T-cell (primary cell): ENCODE data around the gene LATS2. TPM values are rescaled to one million over a fixed set of nuclear protein-coding genes. Genes with fewer than 3 reads are reported as not detected.
"Not testable (repeated sequence)": the region's sequence is repeated elsewhere in the genome, so short reads cannot be mapped to it uniquely, and the experiment has no call there.

ENCODE experiments used
- ATAC-seq, 4 experiments: fragments of 200-7000 bp in 3 of 4; fragments of 150-1000 bp in 1 of 4; cut with Tn5 transposase; replicated peaks in 1 of 4; 1 replicate in 3 of 4; 2 replicates in 1 of 4; pipeline ENCODE4 v1.10.0; 2021; ENCODE audit warnings: moderate library complexity in 3 of 4, mild to moderate bottlenecking in 2 of 4, moderate number of reproducible peaks in 1 of 4
- CTCF ChIA-PET, 2 donors: fragments of 300-600 bp; sonication (Branson Sonifier 250); formaldehyde crosslinking; loops; one replicate each; lab custom pipeline; 2022; ENCODE audit warnings: antibody characterized with exemption in 2 of 2; lab: Charles Lee
- POLR2A ChIA-PET, 2 donors: fragments of 300-600 bp; sonication (Branson Sonifier 250); formaldehyde crosslinking; loops; one replicate each; lab custom pipeline; 2022; ENCODE audit warnings: antibody characterized with exemption in 2 of 2; lab: Charles Lee
- DNase-seq, 35 experiments: peaks; one replicate each; pipeline versions ENCODE4 v3.0.0 to v3.0.0-alpha.2; 2013 to 2023
- H3K27ac ChIP-seq: one replicate; pipeline ENCODE4 v1.5.1; 2013; ENCODE audit warnings: low read length
- H3K27me3 ChIP-seq, 2 experiments: replicated peaks in 1 of 2; 1 replicate in 1 of 2; 2 replicates in 1 of 2; pipeline versions ENCODE4 v1.6.1 to v1.7.0; 2013; ENCODE audit warnings: low read length in 1 of 2, mixed read lengths in 1 of 2; ENCODE audit not compliant: control insufficient read depth in 2 of 2, insufficient read depth in 2 of 2; ENCODE audit errors: extremely low read depth in 1 of 2
- H3K36me3 ChIP-seq, 2 donors: 1 replicate in 1 of 2; 2 replicates in 1 of 2; pipeline versions ENCODE4 v1.6.1 to v1.7.0; 2013; ENCODE audit warnings: low read length in 1 of 2; ENCODE audit not compliant: control insufficient read depth in 2 of 2, insufficient read depth in 1 of 2; ENCODE audit errors: extremely low read depth in 1 of 2
- H3K4me1 ChIP-seq, 2 experiments: 1 replicate in 1 of 2; 2 replicates in 1 of 2; pipeline versions ENCODE4 v1.6.1 to v1.7.0; 2013; ENCODE audit warnings: low read length in 2 of 2, mixed read lengths in 1 of 2; ENCODE audit not compliant: insufficient read depth in 2 of 2, control insufficient read depth in 1 of 2; ENCODE audit errors: extremely low read depth in 1 of 2
- H3K4me3 ChIP-seq, 2 donors: 1 replicate in 1 of 2; 2 replicates in 1 of 2; pipeline versions ENCODE4 v1.5.1 to v1.7.0; 2013; ENCODE audit warnings: mild to moderate bottlenecking in 2 of 2, low read length in 1 of 2, moderate library complexity in 1 of 2; ENCODE audit not compliant: control insufficient read depth in 1 of 2; ENCODE audit errors: extremely low read depth in 1 of 2
- H3K9me3 ChIP-seq: 2 replicates; pipeline ENCODE4 v1.7.0; 2013
- H3K27ac Mint-ChIP-seq, 2 donors: one replicate each; pipeline ENCODE4 v1.8.0; 2020 to 2021; ENCODE audit warnings: mild to moderate bottlenecking in 2 of 2, mixed read lengths in 2 of 2
- H3K27me3 Mint-ChIP-seq, 2 donors: one replicate each; pipeline ENCODE4 v1.8.0; 2021 to 2022; ENCODE audit warnings: mixed read lengths in 2 of 2
- H3K36me3 Mint-ChIP-seq: one replicate; pipeline ENCODE4 v1.8.0; 2021; ENCODE audit warnings: mixed read lengths
- H3K4me1 Mint-ChIP-seq, 3 donors: one replicate each; pipeline ENCODE4 v1.8.0; 2020 to 2022; ENCODE audit warnings: mixed read lengths in 3 of 3, mild to moderate bottlenecking in 1 of 3
- H3K4me3 Mint-ChIP-seq, 3 donors: one replicate each; pipeline ENCODE4 v1.8.0; 2020 to 2022; ENCODE audit warnings: mild to moderate bottlenecking in 3 of 3, mixed read lengths in 3 of 3, moderate library complexity in 3 of 3
- H3K9me3 Mint-ChIP-seq, 3 donors: one replicate each; pipeline ENCODE4 v1.8.0; 2020 to 2022; ENCODE audit warnings: mixed read lengths in 3 of 3
- WGBS: methylation state at CpG from one replicate; pipeline ENCODE4 v1.1.5; 2013; ENCODE audit warnings: missing lambda C conversion rate; ENCODE audit not compliant: insufficient coverage; 5-methylcytosine and 5-hydroxymethylcytosine counted together
- total RNA-seq, 35 experiments: library from RNA in 6 of 35; stranded (reverse) in 6 of 35; fragments of 120-200 nt in 1 of 35; gene quantifications; one replicate each; pipeline versions ENCODE4 v1.2.1 to v1.2.4 and lab custom pipeline; 2013 to 2026

LATS2 gene
- total RNA-seq, 5 donors from 2014 or later (not counting 1 experiment from before 2014, with no cell fraction given), result 0.88 to 4.2 (median 2.7) TPM

GRCh38 chr13:20945952-20946383 is 115.4 kb downstream of the LATS2 start:
- ATAC-seq (peak in 3 of 4 experiments; percentile 20 to 44 (median 37)), DNase-seq (peak in 13 of 35 experiments; percentile 1 to 34 (median 6))
- Mint-ChIP-seq H3K36me3 (no peaks in the 10 kb centered on the region), H3K4me1 (peaks cover 9% of the 10 kb centered on the region in 3 donors), H3K4me3 (peak overlapping the region in 1 of 3 donors; percentile 42), H3K27ac (no peak overlapping the region), H3K9me3 (no peaks in the 10 kb centered on the region), H3K27me3 (peaks cover 48 to 57% of the 10 kb centered on the region in 2 donors)
- Histone ChIP-seq H3K36me3 (no peaks in the 10 kb centered on the region), H3K27ac (no peak overlapping the region), H3K4me1 (peaks cover 0 to 8% of the 10 kb centered on the region in 2 experiments), H3K9me3 (no peaks in the 10 kb centered on the region), H3K4me3 (peak overlapping the region in 1 of 2 donors; percentile 44), H3K27me3 (peaks cover 0 to 35% of the 10 kb centered on the region in 2 experiments)
- ChIA-PET CTCF (no interaction called here), POLR2A (no interaction called here)
- WGBS, result 3% methylated on average over 27 of the region's 29 CpGs

GRCh38 chr13:20942938-20943559 is 118.3 kb downstream of the LATS2 start:
- DNase-seq (no peak), ATAC-seq (no peak)
- Histone ChIP-seq H3K36me3 (no peaks in the 10 kb centered on the region), H3K9me3 (no peaks in the 10 kb centered on the region), H3K27ac (no peak overlapping the region), H3K4me1 (peaks cover 0 to 8% of the 10 kb centered on the region in 2 experiments), H3K4me3 (no peak overlapping the region), H3K27me3 (peaks cover 0 to 45% of the 10 kb centered on the region in 2 experiments)
- Mint-ChIP-seq H3K27ac (no peak overlapping the region), H3K27me3 (peaks cover 40 to 56% of the 10 kb centered on the region in 2 donors), H3K4me3 (no peak overlapping the region), H3K4me1 (peaks cover 9% of the 10 kb centered on the region in 3 donors), H3K9me3 (no peaks in the 10 kb centered on the region), H3K36me3 (no peaks in the 10 kb centered on the region)
- CTCF ChIA-PET, result interaction anchor here in 1 of 2 donors (0.7 to 1.0 kb wide), 3 partner anchors 528 to 1853 kb away, joined by 3 to 4 read pairs (median 3); no protein-coding TSS in a partner anchor
- POLR2A ChIA-PET, result interaction anchor here in 1 of 2 donors (0.6 kb wide), 1 partner anchor 748 kb away, joined by 4 read pairs; no protein-coding TSS in a partner anchor
- WGBS, result 87% methylated on average over 15 of the region's 22 CpGs

- POLR2A ChIA-PET, H3K27ac Mint-ChIP-seq, ATAC-seq, H3K4me3 ChIP-seq, H3K4me1 Mint-ChIP-seq, H3K27ac ChIP-seq, H3K9me3 ChIP-seq, H3K4me1 ChIP-seq, DNase-seq, H3K4me3 Mint-ChIP-seq, H3K36me3 ChIP-seq, CTCF ChIA-PET, H3K36me3 Mint-ChIP-seq, H3K9me3 Mint-ChIP-seq: not testable (repeated sequence)
- peaks cover 0 to 37% of the 10 kb centered on the region in 2 experiments for H3K27me3 ChIP-seq
- WGBS, result 86% methylated on average over 5 of the region's 10 CpGs
- H3K27me3 Mint-ChIP-seq, result peaks cover 27 to 39% of the 10 kb centered on the region in 2 donors
Measured at GRCh38 chr13:20940511-20940910, 120.9 kb downstream of the LATS2 start.

GRCh38 chr13:20940083-20940482 is 121.3 kb downstream of the LATS2 start:
- Histone ChIP-seq H3K9me3 (no peaks in the 10 kb centered on the region), H3K27me3 (peaks cover 0 to 37% of the 10 kb centered on the region in 2 experiments), H3K4me3 (no peak overlapping the region), H3K36me3 (no peaks in the 10 kb centered on the region), H3K4me1 (no peaks in the 10 kb centered on the region), H3K27ac (no peak overlapping the region)
- Mint-ChIP-seq H3K4me1 (peaks cover 0 to 2% (median 0%) of the 10 kb centered on the region in 3 donors), H3K36me3 (no peaks in the 10 kb centered on the region), H3K27ac (no peak overlapping the region), H3K9me3 (no peaks in the 10 kb centered on the region), H3K27me3 (peaks cover 25 to 34% of the 10 kb centered on the region in 2 donors), H3K4me3 (no peak overlapping the region)
- WGBS, result 80% methylated on average over 1 of the region's 3 CpGs
- ATAC-seq (no peak), DNase-seq (no peak)
- POLR2A ChIA-PET, result no interaction called here
- CTCF ChIA-PET, result interaction anchor here in 1 of 2 donors (0.5 kb wide), 1 partner anchor 237 kb away, joined by 3 read pairs; no protein-coding TSS in a partner anchor

GRCh38 chr13:20939662-20940061 is 121.7 kb downstream of the LATS2 start:
- POLR2A ChIA-PET, result no interaction called here

GRCh38 chr13:20938302-20938701 is 123.1 kb downstream of the LATS2 start:
- DNase-seq (no peak), ATAC-seq (no peak)
- CTCF ChIA-PET, result interaction anchor here in 1 of 2 donors (0.6 kb wide), 1 partner anchor 363 kb away, joined by 4 read pairs; no protein-coding TSS in a partner anchor
- 93% methylated on average over 4 of the region's 6 CpGs for WGBS
- Histone ChIP-seq H3K27me3 (peaks cover 0 to 24% of the 10 kb centered on the region in 2 experiments), H3K36me3 (no peaks in the 10 kb centered on the region), H3K4me3 (no peak overlapping the region), H3K27ac (no peak overlapping the region), H3K4me1 (no peaks in the 10 kb centered on the region), H3K9me3 (no peaks in the 10 kb centered on the region)
- no peaks in the 10 kb centered on the region for H3K36me3 Mint-ChIP-seq
- POLR2A ChIA-PET, result no interaction called here
- no peak overlapping the region for H3K27ac Mint-ChIP-seq
- H3K9me3 Mint-ChIP-seq, result no peaks in the 10 kb centered on the region
- H3K4me3 Mint-ChIP-seq, result no peak overlapping the region
- peaks cover 17 to 25% of the 10 kb centered on the region in 2 donors for H3K27me3 Mint-ChIP-seq
- H3K4me1 Mint-ChIP-seq, result no peaks in the 10 kb centered on the region

More at GRCh38 chr13:20939662-20940061, 121.7 kb downstream of the LATS2 start:
- Mint-ChIP-seq H3K27me3 (peaks cover 22 to 33% of the 10 kb centered on the region in 2 donors), H3K4me3 (no peak overlapping the region), H3K9me3 (no peaks in the 10 kb centered on the region), H3K36me3 (no peaks in the 10 kb centered on the region), H3K27ac (no peak overlapping the region), H3K4me1 (peaks cover 0 to 2% (median 0%) of the 10 kb centered on the region in 3 donors)
- no peaks in the 10 kb centered on the region for H3K36me3 ChIP-seq
- DNase-seq (no peak), ATAC-seq (no peak)
- H3K9me3 ChIP-seq, result no peaks in the 10 kb centered on the region
- peaks cover 0 to 34% of the 10 kb centered on the region in 2 experiments for H3K27me3 ChIP-seq
- no peak overlapping the region for H3K27ac ChIP-seq
- no peak overlapping the region for H3K4me3 ChIP-seq
- 91% methylated on average over 4 of the region's 4 CpGs for WGBS
- H3K4me1 ChIP-seq, result no peaks in the 10 kb centered on the region
- CTCF ChIA-PET, result interaction anchor here in 1 of 2 donors (0.5 kb wide), 2 partner anchors 238 to 757 kb away, joined by 3 read pairs; no protein-coding TSS in a partner anchor
